H9 (cell line): ENCODE data around the gene CPM. TPM values are rescaled to one million over a fixed set of nuclear protein-coding genes. Genes with fewer than 3 reads are reported as not detected.
"Not testable (repeated sequence)": the region's sequence is repeated elsewhere in the genome, so short reads cannot be mapped to it uniquely, and the experiment has no call there.

ENCODE experiments used
- DNase-seq: peaks from one replicate; pipeline ENCODE4 v3.0.0-alpha.2; 2017
- H2AFZ ChIP-seq: one replicate; pipeline ENCODE4 v1.6.1; 2013; ENCODE audit warnings: mild to moderate bottlenecking, low read length, control low read depth, moderate library complexity
- H2AK5ac ChIP-seq: 2 replicates; pipeline ENCODE4 v1.6.1; 2013; ENCODE audit warnings: low read length, control low read depth, mixed read lengths; ENCODE audit not compliant: insufficient read length
- H2BK120ac ChIP-seq: one replicate; pipeline ENCODE4 v1.6.1; 2013; ENCODE audit warnings: low read depth, mild to moderate bottlenecking, low read length, control low read depth, inconsistent platforms; ENCODE audit not compliant: poor library complexity, severe bottlenecking
- H2BK12ac ChIP-seq: 2 replicates; pipeline ENCODE4 v1.6.1; 2013; ENCODE audit warnings: low read length, control low read depth, mixed read lengths, low read depth; ENCODE audit not compliant: insufficient read length
- H2BK15ac ChIP-seq: 2 replicates; pipeline ENCODE4 v1.6.1; 2013; ENCODE audit warnings: low read depth, low read length, control low read depth
- H2BK20ac ChIP-seq: one replicate; pipeline ENCODE4 v1.6.1; 2013; ENCODE audit warnings: low read depth, mild to moderate bottlenecking, low read length, control low read depth, inconsistent platforms; ENCODE audit not compliant: poor library complexity, severe bottlenecking
- H2BK5ac ChIP-seq: 2 replicates; pipeline ENCODE4 v1.6.1; 2013; ENCODE audit warnings: low read length, control low read depth, mixed read lengths; ENCODE audit not compliant: insufficient read length
- H3K14ac ChIP-seq: 2 replicates; pipeline ENCODE4 v1.6.1; 2013; ENCODE audit warnings: low read length, control low read depth; ENCODE audit not compliant: insufficient read depth
- H3K18ac ChIP-seq: 2 replicates; pipeline ENCODE4 v1.6.1; 2013; ENCODE audit warnings: low read depth, mild to moderate bottlenecking, mixed read lengths, low read length, control low read depth; ENCODE audit not compliant: insufficient read length
- H3K23ac ChIP-seq: 2 replicates; pipeline ENCODE4 v1.6.1; 2013; ENCODE audit warnings: low read length, control low read depth, mixed read lengths, low read depth; ENCODE audit not compliant: insufficient read length
- H3K23me2 ChIP-seq: 2 replicates; pipeline ENCODE4 v1.6.1; 2013; ENCODE audit warnings: low read depth, mild to moderate bottlenecking, mixed read lengths, low read length, control low read depth; ENCODE audit not compliant: insufficient read length, poor library complexity, severe bottlenecking
- H3K27ac ChIP-seq: 2 replicates; pipeline ENCODE4 v1.5.1; 2013; ENCODE audit warnings: low read length, control low read depth, mixed read lengths, low read depth; ENCODE audit not compliant: insufficient read length
- H3K27me3 ChIP-seq: 2 replicates; pipeline ENCODE4 v1.6.1; 2013; ENCODE audit warnings: low read length, control low read depth, inconsistent platforms; ENCODE audit not compliant: insufficient read depth
- H3K4ac ChIP-seq: 2 replicates; pipeline ENCODE4 v1.6.1; 2013; ENCODE audit warnings: low read depth, mild to moderate bottlenecking, control low read depth, inconsistent platforms, low read length, moderate library complexity
- H3K4me1 ChIP-seq: 2 replicates; pipeline ENCODE4 v1.6.1; 2013; ENCODE audit warnings: low read length, control low read depth, inconsistent platforms; ENCODE audit not compliant: insufficient read depth
- H3K4me2 ChIP-seq: 2 replicates; pipeline ENCODE4 v1.6.1; 2013; ENCODE audit warnings: low read length, control low read depth, mixed read lengths; ENCODE audit not compliant: insufficient read length, insufficient read depth
- H3K56ac ChIP-seq: 2 replicates; pipeline ENCODE4 v1.6.1; 2013; ENCODE audit warnings: low read depth, mild to moderate bottlenecking, mixed read lengths, low read length, control low read depth; ENCODE audit not compliant: insufficient read length
- H3K79me1 ChIP-seq: 2 replicates; pipeline ENCODE4 v1.6.1; 2013; ENCODE audit warnings: low read depth, mild to moderate bottlenecking, moderate library complexity, low read length, control low read depth, inconsistent platforms; ENCODE audit not compliant: insufficient read depth, poor library complexity, severe bottlenecking
- H3K79me2 ChIP-seq: 2 replicates; pipeline ENCODE4 v1.6.1; 2013; ENCODE audit warnings: low read length, control low read depth, inconsistent platforms; ENCODE audit not compliant: insufficient read depth
- H3K9ac ChIP-seq: 2 replicates; pipeline ENCODE4 v1.6.1; 2013; ENCODE audit warnings: low read length, control low read depth, mixed read lengths; ENCODE audit not compliant: insufficient read length; ENCODE audit errors: extremely low read depth
- H3K9me3 ChIP-seq: one replicate; pipeline ENCODE4 v1.6.1; 2013; ENCODE audit warnings: low read depth, low read length, inconsistent platforms; ENCODE audit not compliant: control insufficient read depth
- H3T11ph ChIP-seq: one replicate; pipeline ENCODE4 v1.6.1; 2013; ENCODE audit warnings: mild to moderate bottlenecking, low read length, control low read depth, inconsistent platforms
- H4K20me1 ChIP-seq: one replicate; pipeline ENCODE4 v1.6.1; 2013; ENCODE audit not compliant: control insufficient read depth, insufficient read length, insufficient read depth
- H4K5ac ChIP-seq: 2 replicates; pipeline ENCODE4 v1.6.1; 2013; ENCODE audit warnings: low read depth, mild to moderate bottlenecking, mixed read lengths, low read length, control low read depth; ENCODE audit not compliant: insufficient read length
- H4K8ac ChIP-seq: replicated peaks from 2 replicates; pipeline ENCODE4 v1.6.1; 2013; ENCODE audit warnings: low read length, control low read depth, mixed read lengths, low read depth; ENCODE audit not compliant: insufficient read length
- H4K91ac ChIP-seq: 2 replicates; pipeline ENCODE4 v1.6.1; 2013; ENCODE audit warnings: low read depth, mild to moderate bottlenecking, moderate library complexity, mixed read lengths, low read length, control low read depth; ENCODE audit not compliant: insufficient read length
- H3K27ac Mint-ChIP-seq, 3 experiments: 2 replicates in 2 of 3; 3 replicates in 1 of 3; pipeline ENCODE4 v1.8.0; 2020 to 2021; ENCODE audit warnings: mixed read lengths in 3 of 3, mild to moderate bottlenecking in 1 of 3, moderate library complexity in 1 of 3
- H3K27me3 Mint-ChIP-seq: 2 replicates; pipeline ENCODE4 v1.8.0; 2021; ENCODE audit warnings: low read depth, mild to moderate bottlenecking, moderate library complexity, mixed read lengths
- H3K36me3 Mint-ChIP-seq, 3 experiments: 2 replicates in 2 of 3; 3 replicates in 1 of 3; pipeline ENCODE4 v1.8.0; 2020 to 2021; ENCODE audit warnings: low read depth in 3 of 3, mixed read lengths in 3 of 3; ENCODE audit not compliant: insufficient read depth in 1 of 3
- H3K4me1 Mint-ChIP-seq, 2 experiments: 2 replicates each; pipeline ENCODE4 v1.8.0; 2020; ENCODE audit warnings: mixed read lengths in 2 of 2
- H3K4me3 Mint-ChIP-seq, 2 experiments: 2 replicates in 1 of 2; 3 replicates in 1 of 2; pipeline ENCODE4 v1.8.0; 2020 to 2021; ENCODE audit warnings: mild to moderate bottlenecking in 2 of 2, mixed read lengths in 2 of 2, moderate library complexity in 1 of 2
- H3K9me3 Mint-ChIP-seq, 2 experiments: 2 replicates in 1 of 2; 3 replicates in 1 of 2; pipeline ENCODE4 v1.8.0; 2020; ENCODE audit warnings: mild to moderate bottlenecking in 2 of 2, mixed read lengths in 2 of 2, moderate library complexity in 1 of 2
- CTCF ChIP-seq: fragments of 200-600 bp; sonication (generic); conservative IDR thresholded peaks from 3 replicates; pipeline ENCODE4 v1.8.0; 2021; ENCODE audit warnings: antibody characterized with exemption, mild to moderate bottlenecking
- WGBS: extraction: QIAGEN DNeasy Blood & Tissue Kit; methylation state at CpG from one replicate; pipeline ENCODE4 v1.1.7; 2013; ENCODE audit warnings: missing lambda C conversion rate, low lambda C conversion rate, mixed read lengths; ENCODE audit not compliant: insufficient read length; ENCODE audit errors: extremely low coverage; 5-methylcytosine and 5-hydroxymethylcytosine counted together
- total RNA-seq: library from RNA; stranded (reverse); gene quantifications from 2 replicates; pipeline ENCODE4 v1.2.1, GENCODE V29; 2021

The CPM gene
- total RNA-seq, 1 experiment from 2014 or later = 1.2 TPM

GRCh38 chr12:68803948-68804656 lies 128.9 kb downstream of the CPM start:
- Histone ChIP-seq H3K18ac (no peak overlapping the region), H3K27ac (no peak overlapping the region), H3K27me3 (no peaks in the 10 kb centered on the region), H2AFZ (no peak overlapping the region), H3K4me2 (no peak overlapping the region), H2BK120ac (no peak overlapping the region), H3K9me3 (no peaks in the 10 kb centered on the region), H4K20me1 (no peaks in the 10 kb centered on the region), H4K5ac (no peak overlapping the region), H3T11ph (no peak overlapping the region), H3K4ac (no peak overlapping the region), H2AK5ac (no peak overlapping the region), H2BK12ac (no peak overlapping the region), H4K8ac (no peak overlapping the region), H3K14ac (no peak overlapping the region), H3K79me2 (no peaks in the 10 kb centered on the region), H3K56ac (no peak overlapping the region), H3K79me1 (no peaks in the 10 kb centered on the region), H3K4me1 (peaks cover 4% of the 10 kb centered on the region; the same call in 1 of the 2 replicates), H3K23ac (no peak overlapping the region), H3K9ac (no peak overlapping the region), H3K23me2 (peaks cover 6% of the 10 kb centered on the region), H4K91ac (no peak overlapping the region), H2BK15ac (no peak overlapping the region), H2BK5ac (no peak overlapping the region), H2BK20ac (no peak overlapping the region)
- H3K36me3 Mint-ChIP-seq = peaks cover 4% of the 10 kb centered on the region in 3 experiments; a peak in 6 of 7 replicates
- no peaks in the 10 kb centered on the region for H3K27me3 Mint-ChIP-seq
- H3K9me3 Mint-ChIP-seq = peaks cover 0 to 2% of the 10 kb centered on the region in 2 experiments; a peak in 2 of 5 replicates
- DNase-seq = no peak
- no peak for TF ChIP-seq CTCF
- WGBS = no CpG with 5 or more reads among the region's 5 CpGs
- peaks cover 25 to 33% of the 10 kb centered on the region in 2 experiments for H3K4me1 Mint-ChIP-seq
- no peak overlapping the region for H3K27ac Mint-ChIP-seq
- no peak overlapping the region for H3K4me3 Mint-ChIP-seq

DNA sequence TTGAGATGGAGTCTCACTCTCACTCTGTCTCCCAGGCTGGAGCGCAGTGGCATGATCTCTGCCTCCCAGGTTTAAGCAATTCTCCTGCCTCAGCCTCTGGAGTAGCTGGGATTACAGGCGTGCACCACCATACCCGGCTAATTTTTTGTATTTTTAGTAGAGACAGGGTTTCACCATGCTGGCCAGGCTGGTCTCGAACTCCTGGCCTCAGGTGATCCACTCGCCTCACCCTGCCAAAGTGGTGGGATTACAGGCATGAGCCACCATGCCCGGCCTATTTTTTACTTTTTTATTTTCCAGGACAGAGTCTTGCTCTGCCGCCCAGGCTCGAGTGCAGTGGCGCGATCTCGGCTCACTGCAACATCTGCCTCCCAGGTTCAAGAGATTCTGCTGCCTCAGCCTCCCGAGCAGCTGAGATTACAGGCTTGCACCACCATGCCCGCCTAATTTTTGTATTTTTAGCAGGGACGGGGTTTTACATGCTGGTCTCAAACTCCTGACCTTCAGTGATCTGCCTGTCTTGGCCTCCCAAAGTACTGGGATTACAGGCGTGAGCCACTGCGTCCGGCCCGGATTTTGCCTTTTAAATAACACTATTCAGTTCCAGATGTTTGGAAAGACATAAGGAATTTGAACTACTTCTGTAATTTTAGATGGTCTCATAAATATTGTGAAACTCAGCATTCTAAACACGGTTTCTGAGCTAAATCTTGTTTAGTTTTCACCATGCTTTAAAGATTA lies 129.9 kb downstream of the CPM start:
- not testable (repeated sequence) for H3K79me1 ChIP-seq, H2AFZ ChIP-seq, H3K56ac ChIP-seq, H3K14ac ChIP-seq, H3K36me3 Mint-ChIP-seq, H3K23me2 ChIP-seq, H3K9me3 Mint-ChIP-seq, H4K91ac ChIP-seq, H4K20me1 ChIP-seq, H2BK5ac ChIP-seq, H3T11ph ChIP-seq, H3K4me3 Mint-ChIP-seq, H2AK5ac ChIP-seq, H3K27me3 Mint-ChIP-seq, H4K8ac ChIP-seq, H2BK120ac ChIP-seq, H4K5ac ChIP-seq, H3K27me3 ChIP-seq, H3K23ac ChIP-seq, H3K9me3 ChIP-seq, H3K4me1 ChIP-seq, H3K9ac ChIP-seq, H3K27ac ChIP-seq, H2BK12ac ChIP-seq, H3K4me2 ChIP-seq, H3K4ac ChIP-seq, H3K18ac ChIP-seq, H2BK15ac ChIP-seq, DNase-seq, H2BK20ac ChIP-seq, H3K79me2 ChIP-seq
- Mint-ChIP-seq H3K27ac (peak overlapping the region in 1 of 3 experiments; percentile 74; a peak in 1 of 7 replicates), H3K4me1 (peaks cover 25 to 29% of the 10 kb centered on the region in 2 experiments)
- no CpG with 5 or more reads among the region's 19 CpGs for WGBS
